ENCODE measurements around the gene TSNAX.

Gene TSNAX

GRCh38 chr1:231518485-231519034, 9.9 kb upstream of the TSNAX start:
- no peak for DNase-seq

DNA sequence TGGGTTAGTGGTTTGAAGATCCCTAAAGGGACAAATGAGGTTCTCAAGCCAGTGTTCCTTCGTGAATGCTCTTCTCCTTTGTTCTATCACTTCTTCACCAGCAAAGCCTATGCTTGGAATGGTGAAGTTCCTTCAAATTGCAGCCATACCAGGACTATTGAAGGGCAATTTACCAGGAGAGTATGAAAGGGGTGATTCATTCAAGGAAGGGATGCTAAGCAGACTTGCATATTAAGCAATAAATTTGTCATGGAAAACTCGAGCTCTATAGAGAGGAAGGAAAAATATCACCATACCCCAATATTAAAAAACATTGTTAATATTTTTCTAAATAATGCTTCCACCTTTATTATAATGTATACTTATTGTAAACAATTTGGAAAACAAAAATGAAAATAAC, 9.3 kb upstream of the TSNAX start:
- DNase-seq, result no peak

- no peak for DNase-seq
Observed at GRCh38 chr1:231522038-231522437, 6.4 kb upstream of the TSNAX start.

DNA sequence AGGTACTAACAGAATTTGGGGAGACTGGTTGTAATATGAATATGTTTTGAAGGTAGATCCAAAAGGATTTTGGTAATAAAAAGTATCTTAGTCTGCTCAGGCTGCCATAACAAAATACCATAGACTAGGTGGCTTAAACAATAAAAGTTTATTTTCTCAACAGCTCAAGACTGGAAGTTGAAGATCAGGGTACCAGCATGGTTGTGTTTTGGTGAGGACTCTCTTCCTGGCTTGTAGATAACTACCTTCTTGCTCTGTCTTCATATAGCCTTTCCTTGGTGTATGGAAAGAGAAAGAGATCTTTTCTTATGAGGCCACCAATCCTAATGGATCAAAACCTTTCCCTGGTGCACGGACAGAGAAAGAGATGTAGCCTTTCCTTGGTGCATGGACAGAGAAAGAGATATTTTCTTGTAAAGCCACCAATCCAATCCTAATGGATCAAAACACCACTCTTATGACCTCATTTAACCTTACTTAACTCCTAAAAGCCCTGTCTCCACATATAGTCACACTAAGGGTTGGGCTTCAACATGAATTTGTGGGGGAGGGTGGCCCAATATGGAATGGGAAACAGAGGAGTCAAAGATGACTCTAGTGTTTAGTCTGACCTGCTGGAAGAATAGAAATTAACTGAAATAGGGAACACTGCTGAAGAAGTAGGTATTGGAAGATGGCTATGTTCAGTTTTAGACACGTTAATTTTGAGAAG, 5.4 kb upstream of the TSNAX start:
- DNase-seq, result no peak

DNA sequence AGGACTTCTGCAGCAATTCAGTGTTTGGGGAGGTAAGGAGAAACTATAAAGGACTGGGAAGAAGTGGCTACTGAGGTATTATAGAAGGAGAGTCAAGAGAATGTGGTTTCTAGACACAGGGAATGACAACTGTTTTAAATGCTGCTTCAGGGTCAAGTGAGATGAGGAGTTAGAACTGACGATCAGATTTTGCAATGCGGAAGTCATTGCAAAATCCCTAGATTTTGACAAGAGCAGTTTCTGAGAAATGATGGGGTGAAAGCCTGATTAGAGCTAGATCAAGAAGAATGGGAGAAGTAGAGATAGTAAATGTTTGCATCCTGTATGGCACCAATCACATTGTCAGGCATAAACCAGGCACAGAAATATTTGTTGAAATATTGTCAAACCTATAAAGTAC, 4.7 kb upstream of the TSNAX start:
- DNase-seq, result no peak

GRCh38 chr1:231526536-231526935, 1.9 kb upstream of the TSNAX start:
- no peak for DNase-seq

- no peak for DNase-seq
Observed at GRCh38 chr1:231527586-231528171, 790 bp upstream of the TSNAX start.

DNA sequence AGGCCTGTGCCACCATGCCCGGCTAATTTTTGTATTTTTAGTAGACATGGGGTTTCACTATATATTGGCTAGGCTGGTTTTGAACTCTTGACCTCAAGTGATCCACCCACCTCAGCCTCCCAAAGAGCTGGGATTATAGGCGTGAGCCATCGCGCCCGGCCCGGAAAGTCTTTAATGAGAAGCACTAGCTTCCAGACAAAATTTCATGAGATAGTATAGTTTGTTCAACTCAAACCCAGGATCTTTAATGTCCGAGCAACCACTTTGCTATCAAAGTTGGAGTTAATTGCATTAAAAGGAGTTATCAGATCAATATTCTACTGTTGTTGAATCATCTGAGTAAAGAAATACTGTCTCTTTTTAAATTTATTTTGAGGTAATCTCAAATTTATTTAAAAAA, 4.8 kb downstream of the TSNAX start:
- DNase-seq, result no peak

- DNase-seq, result no peak
Observed at GRCh38 chr1:231534703-231535159, 6.3 kb downstream of the TSNAX start.

- DNase-seq, result no peak
Observed at GRCh38 chr1:231536099-231536498, 7.6 kb downstream of the TSNAX start.

DNA sequence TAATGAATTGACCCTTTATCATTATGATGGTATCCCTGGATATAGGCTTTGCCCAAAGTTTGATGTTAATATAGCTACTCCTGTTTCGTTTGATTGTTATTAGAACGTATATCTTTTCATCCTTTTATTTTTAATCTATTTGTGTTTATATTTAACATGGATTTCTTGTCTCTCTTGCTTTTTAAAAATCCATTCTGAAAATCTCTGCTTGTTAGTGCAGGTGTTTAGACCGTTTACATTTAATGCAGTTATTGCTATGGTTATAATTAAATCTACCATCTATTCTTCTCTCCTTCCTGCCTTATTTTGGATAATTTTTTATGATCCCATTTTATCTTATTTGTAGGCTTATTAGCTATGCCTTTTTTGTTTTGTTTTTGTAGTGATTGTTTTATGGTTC, 12.4 kb downstream of the TSNAX start:
- DNase-seq, result no peak

GRCh38 chr1:231541842-231542241, 13.4 kb downstream of the TSNAX start:
- no peak for DNase-seq

DNA sequence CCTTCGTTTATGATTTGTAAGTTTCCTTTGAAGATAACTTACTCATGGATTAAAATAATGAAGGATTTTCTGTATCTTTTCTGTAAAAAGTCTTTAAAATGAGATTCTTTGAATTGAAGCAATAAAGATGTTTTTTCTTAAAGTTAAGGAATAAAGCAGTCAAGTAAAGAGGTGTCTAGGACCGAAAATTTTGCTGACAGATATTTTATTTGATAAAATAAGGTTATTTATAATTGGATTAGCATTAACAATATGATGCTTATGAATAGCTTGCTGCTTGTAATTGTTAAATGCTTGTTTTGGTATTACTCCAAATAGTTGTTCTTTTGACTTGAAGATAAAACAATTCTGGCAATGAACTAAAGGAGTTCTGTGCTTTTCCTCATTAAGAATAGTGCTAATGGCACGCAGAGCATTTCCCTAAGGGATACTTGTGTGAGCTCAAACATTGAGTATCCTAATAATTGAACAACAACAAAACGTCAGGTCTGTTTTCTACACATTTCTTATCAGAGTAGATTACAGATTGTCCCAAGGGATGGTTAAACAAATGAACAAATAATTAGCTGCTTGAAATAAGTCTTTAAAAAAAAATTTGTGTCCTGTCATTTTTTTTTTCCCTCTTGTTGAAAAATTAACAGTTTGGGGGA, 16.6 kb downstream of the TSNAX start:
- DNase-seq, result no peak

DNA sequence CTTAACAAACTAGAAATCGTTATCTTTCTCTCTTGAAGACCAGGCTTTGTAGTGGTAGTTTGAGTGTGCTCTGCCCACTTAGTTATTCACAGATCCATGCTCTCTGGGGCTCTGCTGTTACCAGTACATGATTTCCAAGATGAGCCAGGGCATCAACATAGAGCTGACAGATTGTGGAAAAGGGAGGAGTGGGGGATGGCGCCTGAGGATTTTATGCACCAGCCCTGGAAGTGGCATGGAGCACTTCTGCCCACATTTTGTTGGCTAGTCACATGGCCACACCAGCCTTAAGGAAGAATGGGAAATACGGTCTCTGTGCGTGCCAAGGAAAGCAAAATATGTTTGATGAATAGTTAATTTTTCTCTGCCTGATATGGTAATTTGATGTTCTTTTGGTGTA, 18.2 kb downstream of the TSNAX start:
- DNase-seq, result no peak

DNA sequence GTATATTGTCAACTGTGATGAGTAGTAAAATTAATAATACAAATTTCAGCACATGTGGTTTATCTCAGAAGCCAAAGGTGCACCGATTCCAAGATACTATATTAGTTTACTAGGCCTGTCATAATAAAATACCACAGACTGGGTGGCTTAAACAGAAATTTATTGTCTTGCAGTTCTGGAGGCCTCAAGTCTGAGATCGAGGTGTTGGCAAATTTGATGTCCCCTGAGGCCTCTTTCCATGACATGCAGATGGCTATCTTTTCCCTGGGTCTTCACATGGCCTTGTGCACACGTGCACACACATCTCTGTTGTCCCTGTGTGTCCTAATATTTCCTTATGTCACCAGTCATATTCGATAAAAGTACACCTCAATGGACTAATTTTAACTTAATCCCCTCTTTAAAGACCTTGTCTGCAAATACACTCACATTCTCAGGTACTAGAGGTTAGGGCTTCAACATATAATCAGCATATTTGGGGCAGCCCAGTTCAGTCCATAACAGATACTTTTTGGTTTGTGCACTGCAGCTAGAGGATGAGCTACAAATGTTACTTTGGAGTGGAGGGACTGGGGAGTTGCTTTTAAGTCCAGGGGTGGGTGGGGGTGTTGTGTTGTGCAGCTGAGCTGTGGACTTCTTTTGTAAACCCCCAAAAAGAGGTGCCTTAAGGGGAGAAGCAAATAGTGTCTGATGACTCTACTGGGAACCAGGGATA, 21.4 kb downstream of the TSNAX start:
- DNase-seq, result no peak

GRCh38 chr1:231550448-231550781, 21.9 kb downstream of the TSNAX start:
- DNase-seq, result no peak

DNA sequence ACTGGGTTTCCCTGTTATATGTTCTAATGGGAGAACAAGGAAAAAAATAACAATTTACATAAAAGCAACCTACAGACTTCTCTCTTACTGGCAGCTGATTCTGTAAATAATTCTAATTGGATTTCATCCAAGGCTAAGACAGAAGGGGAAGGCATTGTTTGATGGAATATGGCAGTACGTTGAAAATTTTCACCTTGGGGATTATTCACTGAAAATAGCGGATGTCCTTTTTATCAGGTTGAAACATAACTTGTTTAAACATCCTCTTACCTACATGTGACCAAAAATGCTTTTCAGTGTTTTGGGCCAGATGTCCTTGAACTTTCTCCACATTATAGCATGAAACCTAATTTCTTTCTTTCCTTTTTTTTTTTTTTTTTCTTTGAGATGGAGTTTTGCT, 24.9 kb downstream of the TSNAX start:
- DNase-seq, result no peak

- no peak for DNase-seq
Observed at GRCh38 chr1:231554969-231555368, 26.5 kb downstream of the TSNAX start.

GRCh38 chr1:231557411-231557810, 28.9 kb downstream of the TSNAX start:
- no peak for DNase-seq

- no peak for DNase-seq
Observed at GRCh38 chr1:231557898-231558707, 29.6 kb downstream of the TSNAX start.

GRCh38 chr1:231558708-231559185, 30.3 kb downstream of the TSNAX start:
- no peak for DNase-seq

All from hypothalamus (tissue), 51 donors.